HepG2 (cell line): Measurements from ENCODE around the gene CAPS. TPM values are rescaled to one million over a fixed set of nuclear protein-coding genes. Genes with fewer than 3 reads are reported as not detected.

Experiments
- ATAC-seq: fragments of 200-7000 bp; cut with Tn5 transposase; 3 replicates; pipeline ENCODE4 v1.9.1; 2020; ENCODE audit warnings: mild to moderate bottlenecking, moderate library complexity
- BruUV-seq: library from RNA; stranded (reverse); fragments of 400-500 nt; replicated peaks from 2 replicates; lab custom pipeline; 2021; lab: Mats Ljungman, UMichigan
- CTCF ChIA-PET: fragments of 300-600 bp; formaldehyde crosslinking; extraction: SDS; loops from one replicate; lab custom pipeline; 2021; ENCODE audit warnings: low total read pairs, inconsistent platforms, low intra/inter-chr PET ratio; lab: Yijun Ruan, JAX
- POLR2A ChIA-PET: fragments of 350-600 bp; sonication (Branson Sonifier 250); formaldehyde crosslinking; loops from one replicate; lab custom pipeline; 2020; ENCODE audit warnings: antibody characterized with exemption, inconsistent platforms; lab: Yijun Ruan, JAX
- DNase-seq: peaks from one replicate; pipeline ENCODE4 v3.0.0-alpha.2; 2015; ENCODE audit warnings: low spot score
- FAIRE-seq: peaks from 3 replicates; lab custom pipeline; 2011; peaks lifted over from hg19 to GRCh38; lab: Jason Lieb, UNC
- H2AFZ ChIP-seq: one replicate; pipeline ENCODE4 v1.6.1; 2011; ENCODE audit warnings: low read length, inconsistent platforms
- H3K27ac ChIP-seq: fragments of 300-600 bp; 3 replicates; pipeline ENCODE4 v1.8.0; 2011; ENCODE audit warnings: mixed run types, mild to moderate bottlenecking, mixed read lengths, low read length, inconsistent platforms; ENCODE audit not compliant: insufficient read depth; ENCODE audit errors: extremely low read length
- H3K27me3 ChIP-seq, 2 experiments: fragments of 200-600 bp in 1 of 2; 2 replicates in 1 of 2; 3 replicates in 1 of 2; pipeline versions ENCODE4 v1.6.0 to v1.8.0; 2011; ENCODE audit warnings: low read length in 2 of 2, mild to moderate bottlenecking in 2 of 2, moderate library complexity in 2 of 2, inconsistent platforms in 1 of 2; ENCODE audit not compliant: insufficient read depth in 2 of 2, control insufficient read depth in 1 of 2
- H3K36me3 ChIP-seq, 2 experiments: fragments of 200-600 bp in 1 of 2; replicated peaks in 1 of 2; 2 replicates in 1 of 2; 3 replicates in 1 of 2; pipeline versions ENCODE4 v1.5.1 to v1.8.0; 2011; ENCODE audit warnings: low read length in 2 of 2, inconsistent platforms in 1 of 2; ENCODE audit not compliant: insufficient read depth in 2 of 2, control insufficient read depth in 1 of 2
- H3K4me1 ChIP-seq: 2 replicates; pipeline ENCODE4 v1.5.1; 2012; ENCODE audit warnings: low read length, inconsistent platforms; ENCODE audit not compliant: insufficient read depth
- H3K4me2 ChIP-seq: 2 replicates; pipeline ENCODE4 v1.6.0; 2011; ENCODE audit warnings: low read depth, low read length, inconsistent platforms
- H3K4me3 ChIP-seq, 3 experiments: fragments of 200-600 bp in 1 of 3; sonication (generic), shearing (Covaris generic) in 1 of 3; replicated peaks in 1 of 3; 2 replicates each; pipeline ENCODE4 v1.5.1; 2011 to 2016; ENCODE audit warnings: low read length in 3 of 3, inconsistent platforms in 2 of 3, low read depth in 2 of 3, mild to moderate bottlenecking in 2 of 3, control low read depth in 1 of 3, mixed read lengths in 1 of 3; ENCODE audit not compliant: insufficient read depth in 1 of 3
- H3K79me2 ChIP-seq: one replicate; pipeline ENCODE4 v1.6.1; 2011; ENCODE audit warnings: low read length, inconsistent platforms; ENCODE audit not compliant: insufficient read depth
- H3K9ac ChIP-seq: 2 replicates; pipeline ENCODE4 v1.6.0; 2011; ENCODE audit warnings: mild to moderate bottlenecking, low read depth, low read length, inconsistent platforms; ENCODE audit not compliant: insufficient read depth
- H3K9me3 ChIP-seq: 2 replicates; pipeline ENCODE4 v1.5.1; 2012; ENCODE audit warnings: mild to moderate bottlenecking, low read length
- H4K20me1 ChIP-seq: 2 replicates; pipeline ENCODE4 v1.6.0; 2011; ENCODE audit warnings: inconsistent platforms, mild to moderate bottlenecking, low read length, moderate library complexity; ENCODE audit not compliant: insufficient read depth
- PITX1 ChIP-seq: sonication (generic); formaldehyde crosslinking; IDR thresholded peaks from 2 replicates; pipeline ENCODE4 v1.5.1; 2020; ENCODE audit warnings: mild to moderate bottlenecking, missing genetic modification reagents
- PLRG1 ChIP-seq: fragments of 450-650 bp; conservative IDR thresholded peaks from 2 replicates; pipeline ENCODE4 v1.6.1; 2016
- SPEN ChIP-seq: sonication (generic); formaldehyde crosslinking; IDR thresholded peaks from 2 replicates; pipeline ENCODE4 v1.5.1; 2020; ENCODE audit warnings: low read depth, mild to moderate bottlenecking, missing genetic modification reagents
- WGBS: methylation state at CpG from one replicate; pipeline ENCODE4 v1.1.6; 2017; ENCODE audit warnings: low lambda C conversion rate; 5-methylcytosine and 5-hydroxymethylcytosine counted together
- in situ Hi-C: cut with HindIII; loops from 2 replicates; pipeline ENCODE4 v1.10.0; 2017; ENCODE audit warnings: low pct_unique_long_range_greater_than_20kb; ENCODE audit not compliant: extremely low pct_ligation_motif_present
- intact Hi-C: fragments of 100-400 bp; cut with micrococcal nuclease; formaldehyde crosslinking; loops from one replicate; pipeline ENCODE4 v1.10.0; 2022; ENCODE audit not compliant: unreplicated experiment
- polyA plus RNA-seq, 8 experiments: library from polyadenylated mRNA; depleted of rRNA in 3 of 8; stranded (reverse) in 7 of 8; unstranded in 1 of 8; fragments of >200 nt; fragmentation: Illumina TruSeq in 4 of 8; extraction: Trizol in 4 of 8; gene quantifications; 2 replicates each; pipeline versions ENCODE4 v1.2.1 to v1.2.3, GENCODE V29; 2011 to 2016; ENCODE audit warnings: low read depth in 4 of 8, missing spikeins in 1 of 8, mixed read lengths in 1 of 8; ENCODE audit not compliant: insufficient read depth in 1 of 8
- total RNA-seq, 5 experiments: library from RNA; depleted of rRNA; stranded (reverse); fragments of >200 nt; fragmentation: Illumina TruSeq; extraction: Trizol; gene quantifications; 2 replicates each; pipeline ENCODE4 v1.2.3, GENCODE V29; 2016; ENCODE audit warnings: low read depth in 1 of 5
- TF ChIP-seq, protein P1 (sequence below): sonication (generic); formaldehyde crosslinking; conservative IDR thresholded peaks from 2 replicates; pipeline ENCODE4 v1.4.0; 2020; ENCODE audit warnings: mild to moderate bottlenecking, missing genetic modification reagents, moderate library complexity

Gene CAPS
- total and polyA plus RNA-seq, 2 of the 13 experiments (the other 11 are each of a cell fraction or from before 2014, with no cell fraction given): 3.1 TPM

DNA sequence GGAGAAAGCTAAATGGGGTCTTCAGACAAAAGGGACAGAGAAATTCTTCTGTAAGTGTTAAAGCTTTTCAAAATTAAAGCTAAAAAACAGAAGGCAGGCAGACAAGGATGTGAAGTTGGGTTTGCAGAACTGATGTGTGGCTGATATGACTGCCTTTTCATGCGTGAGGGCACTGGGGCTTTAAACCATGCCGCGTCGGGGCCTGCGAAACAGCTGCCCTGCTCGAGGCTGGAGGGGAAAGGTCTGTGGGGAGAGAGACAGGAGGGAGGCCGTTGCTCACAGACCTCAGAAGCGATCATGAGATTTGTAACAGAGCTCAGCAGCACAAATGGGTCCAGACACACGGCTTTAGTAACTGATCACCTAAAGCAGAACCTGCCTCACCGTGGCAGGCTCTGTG, 23.5 kb downstream of the CAPS start:
- no peak overlapping the region for H3K4me2 ChIP-seq
- intact Hi-C loops: no loop called here
- 86% methylated on average over 9 of the region's 10 CpGs for WGBS
- no peak overlapping the region for H3K9ac ChIP-seq
- H3K4me1 ChIP-seq: peaks cover 7% of the 10 kb centered on the region
- H3K4me3 ChIP-seq: no peak overlapping the region
- FAIRE-seq (no peak), DNase-seq (no peak), ATAC-seq (no peak)
- peaks cover 52 to 87% of the 10 kb centered on the region in 2 experiments for H3K36me3 ChIP-seq
- H2AFZ ChIP-seq: no peak overlapping the region
- ChIA-PET CTCF (no interaction called here), POLR2A (no interaction called here)
- H3K79me2 ChIP-seq: peaks cover 58% of the 10 kb centered on the region
- peaks cover 52% of the 10 kb centered on the region; the same call in 1 of the 2 replicates for H4K20me1 ChIP-seq
- no peak overlapping the region for H3K27ac ChIP-seq
- BruUV-seq: no TSS peak
- TF ChIP-seq SPEN (CRISPR knock-in tag) (no peak), PITX1 (CRISPR knock-in tag) (no peak), PLRG1 (no peak)
- TF ChIP-seq, protein P1, sequence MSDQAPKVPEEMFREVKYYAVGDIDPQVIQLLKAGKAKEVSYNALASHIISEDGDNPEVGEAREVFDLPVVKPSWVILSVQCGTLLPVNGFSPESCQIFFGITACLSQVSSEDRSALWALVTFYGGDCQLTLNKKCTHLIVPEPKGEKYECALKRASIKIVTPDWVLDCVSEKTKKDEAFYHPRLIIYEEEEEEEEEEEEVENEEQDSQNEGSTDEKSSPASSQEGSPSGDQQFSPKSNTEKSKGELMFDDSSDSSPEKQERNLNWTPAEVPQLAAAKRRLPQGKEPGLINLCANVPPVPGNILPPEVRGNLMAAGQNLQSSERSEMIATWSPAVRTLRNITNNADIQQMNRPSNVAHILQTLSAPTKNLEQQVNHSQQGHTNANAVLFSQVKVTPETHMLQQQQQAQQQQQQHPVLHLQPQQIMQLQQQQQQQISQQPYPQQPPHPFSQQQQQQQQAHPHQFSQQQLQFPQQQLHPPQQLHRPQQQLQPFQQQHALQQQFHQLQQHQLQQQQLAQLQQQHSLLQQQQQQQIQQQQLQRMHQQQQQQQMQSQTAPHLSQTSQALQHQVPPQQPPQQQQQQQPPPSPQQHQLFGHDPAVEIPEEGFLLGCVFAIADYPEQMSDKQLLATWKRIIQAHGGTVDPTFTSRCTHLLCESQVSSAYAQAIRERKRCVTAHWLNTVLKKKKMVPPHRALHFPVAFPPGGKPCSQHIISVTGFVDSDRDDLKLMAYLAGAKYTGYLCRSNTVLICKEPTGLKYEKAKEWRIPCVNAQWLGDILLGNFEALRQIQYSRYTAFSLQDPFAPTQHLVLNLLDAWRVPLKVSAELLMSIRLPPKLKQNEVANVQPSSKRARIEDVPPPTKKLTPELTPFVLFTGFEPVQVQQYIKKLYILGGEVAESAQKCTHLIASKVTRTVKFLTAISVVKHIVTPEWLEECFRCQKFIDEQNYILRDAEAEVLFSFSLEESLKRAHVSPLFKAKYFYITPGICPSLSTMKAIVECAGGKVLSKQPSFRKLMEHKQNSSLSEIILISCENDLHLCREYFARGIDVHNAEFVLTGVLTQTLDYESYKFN (CRISPR knock-in tag): no peak
- in situ Hi-C loops: no loop called here
- H3K9me3 ChIP-seq: no peaks in the 10 kb centered on the region
- no peaks in the 10 kb centered on the region for H3K27me3 ChIP-seq
